Activated T-cell treated with anti-CD3 and anti-CD28 coated beads, Interleukin-2, amount 50 U/mL, for 4 hours (primary cell): ENCODE results near the gene EGLN2. TPM values are rescaled to one million over a fixed set of nuclear protein-coding genes. Genes with fewer than 3 reads are reported as not detected.
"Not testable (repeated sequence)": the region's sequence is repeated elsewhere in the genome, so short reads cannot be mapped to it uniquely, and the experiment has no call there.

ENCODE experiments used
- ATAC-seq, 2 donors: fragments of 200-7000 bp; cut with Tn5 transposase; one replicate each; pipeline ENCODE4 v1.10.0; 2021
- DNase-seq: peaks from one replicate; pipeline ENCODE4 v3.0.0-alpha.2; 2020
- H3K27me3 Mint-ChIP-seq: one replicate; pipeline ENCODE4 v1.8.0; 2021; ENCODE audit warnings: low read depth, mixed read lengths
- H3K36me3 Mint-ChIP-seq: one replicate; pipeline ENCODE4 v1.8.0; 2022; ENCODE audit warnings: mixed read lengths; ENCODE audit not compliant: insufficient read depth
- H3K4me1 Mint-ChIP-seq: one replicate; pipeline ENCODE4 v1.8.0; 2021; ENCODE audit warnings: low read depth, mixed read lengths
- H3K4me3 Mint-ChIP-seq: one replicate; pipeline ENCODE4 v1.8.0; 2021; ENCODE audit warnings: mild to moderate bottlenecking, moderate library complexity, mixed read lengths
- H3K9me3 Mint-ChIP-seq: one replicate; pipeline ENCODE4 v1.8.0; 2021; ENCODE audit warnings: mixed read lengths
- total RNA-seq, 3 donors: library from RNA; stranded (reverse); gene quantifications; one replicate each; pipeline ENCODE4 v1.2.1, GENCODE V29; 2021

The EGLN2 gene
- total RNA-seq, 3 donors from 2014 or later, result 86.3 to 95.4 (median 89.4) TPM

- H3K4me3 Mint-ChIP-seq, DNase-seq, H3K9me3 Mint-ChIP-seq, ATAC-seq, H3K27me3 Mint-ChIP-seq: not testable (repeated sequence)
- peaks cover 15% of the 10 kb centered on the region for H3K36me3 Mint-ChIP-seq
- H3K4me1 Mint-ChIP-seq, result peaks cover 18% of the 10 kb centered on the region
Observed at GRCh38 chr19:40784146-40784545, 14.8 kb upstream of the EGLN2 start.

GRCh38 chr19:40785526-40785925 is 13.5 kb upstream of the EGLN2 start:
- Mint-ChIP-seq H3K36me3 (peaks cover 21% of the 10 kb centered on the region), H3K27me3 (no peaks in the 10 kb centered on the region), H3K4me1 (peaks cover 9% of the 10 kb centered on the region), H3K9me3 (no peaks in the 10 kb centered on the region), H3K4me3 (no peak overlapping the region)
- DNase-seq, result no peak
- no peak for ATAC-seq

GRCh38 chr19:40786060-40787037 is 12.6 kb upstream of the EGLN2 start:
- H3K4me3 Mint-ChIP-seq, result no peak overlapping the region
- H3K36me3 Mint-ChIP-seq, result peaks cover 21% of the 10 kb centered on the region
- DNase-seq (no peak), ATAC-seq (no peak)
- no peaks in the 10 kb centered on the region for H3K9me3 Mint-ChIP-seq
- peaks cover 4% of the 10 kb centered on the region for H3K4me1 Mint-ChIP-seq
- H3K27me3 Mint-ChIP-seq, result no peaks in the 10 kb centered on the region

GRCh38 chr19:40791349-40791748 is 7.6 kb upstream of the EGLN2 start:
- Mint-ChIP-seq H3K4me1 (peaks cover 20% of the 10 kb centered on the region), H3K27me3 (no peaks in the 10 kb centered on the region), H3K36me3 (peaks cover 15% of the 10 kb centered on the region), H3K4me3 (no peak overlapping the region), H3K9me3 (no peaks in the 10 kb centered on the region)
- DNase-seq (no peak), ATAC-seq (no peak)

- no peak for ATAC-seq
- Mint-ChIP-seq H3K9me3 (no peaks in the 10 kb centered on the region), H3K4me1 (peaks cover 23% of the 10 kb centered on the region), H3K36me3 (peaks cover 13% of the 10 kb centered on the region), H3K4me3 (no peak overlapping the region), H3K27me3 (no peaks in the 10 kb centered on the region)
- no peak for DNase-seq
Observed at GRCh38 chr19:40791996-40792395, 7.0 kb upstream of the EGLN2 start.

GRCh38 chr19:40797166-40797962 is 1.6 kb upstream of the EGLN2 start:
- Mint-ChIP-seq H3K4me3 (peak overlapping the region; percentile 49), H3K27me3 (no peaks in the 10 kb centered on the region), H3K4me1 (peaks cover 47% of the 10 kb centered on the region), H3K36me3 (peaks cover 12% of the 10 kb centered on the region), H3K9me3 (no peaks in the 10 kb centered on the region)
- ATAC-seq (no peak), DNase-seq (no peak)

- DNase-seq (peak; percentile 45), ATAC-seq (peak; percentile 20 to 22)
- H3K9me3 Mint-ChIP-seq, result no peaks in the 10 kb centered on the region
- no peaks in the 10 kb centered on the region for H3K27me3 Mint-ChIP-seq
- H3K4me1 Mint-ChIP-seq, result peaks cover 48% of the 10 kb centered on the region
- H3K36me3 Mint-ChIP-seq, result peaks cover 12% of the 10 kb centered on the region
- peak overlapping the region; percentile 86 for H3K4me3 Mint-ChIP-seq
Observed at GRCh38 chr19:40797963-40798682, 868 bp upstream of the EGLN2 start.

GRCh38 chr19:40799558-40800338 is 757 bp downstream of the EGLN2 start:
- ATAC-seq, result peak in 1 of 2 donors; percentile 1
- H3K27me3 Mint-ChIP-seq, result no peaks in the 10 kb centered on the region
- H3K4me3 Mint-ChIP-seq, result peak overlapping the region; percentile 89
- no peaks in the 10 kb centered on the region for H3K9me3 Mint-ChIP-seq
- peaks cover 64% of the 10 kb centered on the region for H3K4me1 Mint-ChIP-seq
- DNase-seq, result no peak
- peaks cover 15% of the 10 kb centered on the region for H3K36me3 Mint-ChIP-seq

- peaks cover 15% of the 10 kb centered on the region for H3K36me3 Mint-ChIP-seq
- ATAC-seq (no peak), DNase-seq (no peak)
- no peaks in the 10 kb centered on the region for H3K9me3 Mint-ChIP-seq
- H3K4me1 Mint-ChIP-seq, result peaks cover 71% of the 10 kb centered on the region
- H3K4me3 Mint-ChIP-seq, result peak overlapping the region; percentile 89
- H3K27me3 Mint-ChIP-seq, result no peaks in the 10 kb centered on the region
Observed at GRCh38 chr19:40800339-40800996, 1.5 kb downstream of the EGLN2 start.

- no peak for ATAC-seq
- Mint-ChIP-seq H3K36me3 (peaks cover 15% of the 10 kb centered on the region), H3K4me3 (peak overlapping the region; percentile 89), H3K4me1 (peaks cover 77% of the 10 kb centered on the region), H3K27me3 (no peaks in the 10 kb centered on the region), H3K9me3 (no peaks in the 10 kb centered on the region)
- no peak for DNase-seq
Observed at GRCh38 chr19:40800997-40801377, 2.0 kb downstream of the EGLN2 start.

GRCh38 chr19:40801426-40802299 is 2.7 kb downstream of the EGLN2 start:
- H3K4me3 Mint-ChIP-seq, result peak overlapping the region; percentile 89
- H3K36me3 Mint-ChIP-seq, result peaks cover 16% of the 10 kb centered on the region
- no peak for ATAC-seq
- DNase-seq, result no peak
- H3K27me3 Mint-ChIP-seq, result no peaks in the 10 kb centered on the region
- no peaks in the 10 kb centered on the region for H3K9me3 Mint-ChIP-seq
- peaks cover 82% of the 10 kb centered on the region for H3K4me1 Mint-ChIP-seq

GRCh38 chr19:40802300-40803169 is 3.5 kb downstream of the EGLN2 start:
- H3K4me3 Mint-ChIP-seq, result peak overlapping the region; percentile 89
- peaks cover 21% of the 10 kb centered on the region for H3K36me3 Mint-ChIP-seq
- H3K9me3 Mint-ChIP-seq, result no peaks in the 10 kb centered on the region
- DNase-seq, result no peak
- H3K4me1 Mint-ChIP-seq, result peaks cover 86% of the 10 kb centered on the region
- no peaks in the 10 kb centered on the region for H3K27me3 Mint-ChIP-seq
- no peak for ATAC-seq
